ENCODE results near the gene DYNC1I2. TPM values are rescaled to one million over a fixed set of nuclear protein-coding genes. Genes with fewer than 3 reads are reported as not detected.

Gene DYNC1I2
- polyA plus RNA-seq, 4 donors, result 76.4 to 137 (median 101) TPM

- Histone ChIP-seq H3K27ac (ENCODE audit: low read depth in 1 of 3, low read length in 2 of 3) (no peak overlapping the region), H3K36me3 (ENCODE audit: control insufficient read depth in 3 of 3, insufficient read depth in 2 of 3, low read depth in 1 of 3, low read length in 3 of 3) (peaks cover 0 to 5% (median 3%) of the 10 kb centered on the region in 3 donors), H3K9me3 (ENCODE audit: control insufficient read depth in 2 of 2, insufficient read depth in 1 of 2, low read depth in 1 of 2, low read length in 1 of 2) (no peaks in the 10 kb centered on the region), H3K4me1 (ENCODE audit: control insufficient read depth in 3 of 3, insufficient read depth in 2 of 3, low read depth in 1 of 3, low read length in 2 of 3) (no peaks in the 10 kb centered on the region), H3K27me3 (ENCODE audit: control insufficient read depth in 3 of 3, insufficient read depth in 3 of 3, low read length in 3 of 3) (peaks cover 0 to 2% (median 0%) of the 10 kb centered on the region in 3 donors), H3K4me3 (ENCODE audit: low read depth in 1 of 3, low read length in 3 of 3) (no peak overlapping the region)
- 78 to 94% (median 91%) methylated on average over 4 of the region's 4 CpGs for WGBS, 3 donors
- DNase-seq (no peak), FAIRE-seq (no peak)
These were observed 104.1 kb downstream of the DYNC1I2 start for GRCh38 chr2:171791361-171791760.

- WGBS, 3 donors, result 97 to 100% (median 99%) methylated on average over 3 of the region's 3 CpGs
- Histone ChIP-seq H3K27me3 (ENCODE audit: control insufficient read depth in 3 of 3, insufficient read depth in 3 of 3, low read length in 3 of 3) (peaks cover 0 to 2% (median 0%) of the 10 kb centered on the region in 3 donors), H3K4me1 (ENCODE audit: control insufficient read depth in 3 of 3, insufficient read depth in 2 of 3, low read depth in 1 of 3, low read length in 2 of 3) (no peaks in the 10 kb centered on the region), H3K36me3 (ENCODE audit: control insufficient read depth in 3 of 3, insufficient read depth in 2 of 3, low read depth in 1 of 3, low read length in 3 of 3) (peaks cover 0 to 5% (median 3%) of the 10 kb centered on the region in 3 donors), H3K4me3 (ENCODE audit: low read depth in 1 of 3, low read length in 3 of 3) (no peak overlapping the region), H3K27ac (ENCODE audit: low read depth in 1 of 3, low read length in 2 of 3) (no peak overlapping the region), H3K9me3 (ENCODE audit: control insufficient read depth in 2 of 2, insufficient read depth in 1 of 2, low read depth in 1 of 2, low read length in 1 of 2) (no peaks in the 10 kb centered on the region)
- FAIRE-seq, result no peak
- DNase-seq, result no peak
These were observed 104.9 kb downstream of the DYNC1I2 start for GRCh38 chr2:171792157-171792556.

GRCh38 chr2:171792886-171793580 lies 105.8 kb downstream of the DYNC1I2 start:
- Histone ChIP-seq H3K4me1 (ENCODE audit: control insufficient read depth in 3 of 3, insufficient read depth in 2 of 3, low read depth in 1 of 3, low read length in 2 of 3) (no peaks in the 10 kb centered on the region), H3K9me3 (ENCODE audit: control insufficient read depth in 2 of 2, insufficient read depth in 1 of 2, low read depth in 1 of 2, low read length in 1 of 2) (no peaks in the 10 kb centered on the region), H3K4me3 (ENCODE audit: low read depth in 1 of 3, low read length in 3 of 3) (no peak overlapping the region), H3K27ac (ENCODE audit: low read depth in 1 of 3, low read length in 2 of 3) (no peak overlapping the region), H3K27me3 (ENCODE audit: control insufficient read depth in 3 of 3, insufficient read depth in 3 of 3, low read length in 3 of 3) (peaks cover 0 to 2% (median 0%) of the 10 kb centered on the region in 3 donors), H3K36me3 (ENCODE audit: control insufficient read depth in 3 of 3, insufficient read depth in 2 of 3, low read depth in 1 of 3, low read length in 3 of 3) (no peaks in the 10 kb centered on the region)
- no peak for DNase-seq
- 86 to 96% (median 87%) methylated on average over 4 of the region's 4 CpGs for WGBS, 3 donors
- FAIRE-seq, result no peak

- H3K27me3 ChIP-seq (ENCODE audit: control insufficient read depth in 3 of 3, insufficient read depth in 3 of 3, low read length in 3 of 3), result peaks cover 0 to 2% (median 0%) of the 10 kb centered on the region in 3 donors
- H3K4me1 ChIP-seq (ENCODE audit: control insufficient read depth in 3 of 3, insufficient read depth in 2 of 3, low read depth in 1 of 3, low read length in 2 of 3), result no peaks in the 10 kb centered on the region
- no peak for DNase-seq
- no peaks in the 10 kb centered on the region for H3K9me3 ChIP-seq (ENCODE audit: control insufficient read depth in 2 of 2, insufficient read depth in 1 of 2, low read depth in 1 of 2, low read length in 1 of 2)
- H3K36me3 ChIP-seq (ENCODE audit: control insufficient read depth in 3 of 3, insufficient read depth in 2 of 3, low read depth in 1 of 3, low read length in 3 of 3), result no peaks in the 10 kb centered on the region
- no peak overlapping the region for H3K27ac ChIP-seq (ENCODE audit: low read depth in 1 of 3, low read length in 2 of 3)
- FAIRE-seq, result no peak
- WGBS, 3 donors, result 77 to 81% (median 79%) methylated on average over 6 of the region's 6 CpGs
- H3K4me3 ChIP-seq (ENCODE audit: low read depth in 1 of 3, low read length in 3 of 3), result no peak overlapping the region
These were observed 106.7 kb downstream of the DYNC1I2 start for GRCh38 chr2:171793691-171794678.

- FAIRE-seq (no peak), DNase-seq (no peak)
- no peak overlapping the region for H3K4me3 ChIP-seq (ENCODE audit: low read depth in 1 of 3, low read length in 3 of 3)
- peaks cover 0 to 2% (median 0%) of the 10 kb centered on the region in 3 donors for H3K27me3 ChIP-seq (ENCODE audit: control insufficient read depth in 3 of 3, insufficient read depth in 3 of 3, low read length in 3 of 3)
- no peaks in the 10 kb centered on the region for H3K9me3 ChIP-seq (ENCODE audit: control insufficient read depth in 2 of 2, insufficient read depth in 1 of 2, low read depth in 1 of 2, low read length in 1 of 2)
- WGBS, 3 donors, result 38 to 56% (median 56%) methylated on average over 4 of the region's 4 CpGs
- no peak overlapping the region for H3K27ac ChIP-seq (ENCODE audit: low read depth in 1 of 3, low read length in 2 of 3)
- H3K4me1 ChIP-seq (ENCODE audit: control insufficient read depth in 3 of 3, insufficient read depth in 2 of 3, low read depth in 1 of 3, low read length in 2 of 3), result no peaks in the 10 kb centered on the region
- no peaks in the 10 kb centered on the region for H3K36me3 ChIP-seq (ENCODE audit: control insufficient read depth in 3 of 3, insufficient read depth in 2 of 3, low read depth in 1 of 3, low read length in 3 of 3)
These were observed 107.6 kb downstream of the DYNC1I2 start for GRCh38 chr2:171794918-171795317.

Other genes starting within 250 kb of the DYNC1I2 start
- 100 to 1,000 TPM in 2 of 4 donors, 10 to 100 TPM in 2; 12.4 to 305 (median 182) TPM for gene CYBRD1, start 165.0 kb upstream of the DYNC1I2 start, polyA plus RNA-seq
- gene SLC25A12, start 206.8 kb downstream of the DYNC1I2 start, polyA plus RNA-seq, result 1 to 10 TPM; 2.2 to 6.2 (median 4.4) TPM
- gene HAT1, start 235.0 kb downstream of the DYNC1I2 start, polyA plus RNA-seq, result 10 to 100 TPM; 14.5 to 39.3 (median 30.5) TPM